GM12865 (cell line): ENCODE measurements around the gene RRM2.

ENCODE experiments used
- DNase-seq: peaks from one replicate; pipeline ENCODE4 v3.0.0; 2010; ENCODE audit warnings: low read depth
- H3K4me3 ChIP-seq: 2 replicates; pipeline ENCODE4 v1.5.1; 2011; ENCODE audit warnings: mild to moderate bottlenecking, low read depth, low read length, control low read depth
- CTCF ChIP-seq: IDR thresholded peaks from 2 replicates; pipeline ENCODE4 v1.5.1; 2011; ENCODE audit warnings: low read length, control low read depth, low read depth, inconsistent platforms; ENCODE audit not compliant: insufficient read depth; ENCODE audit errors: missing control alignments

Gene RRM2

GRCh38 chr2:10078001-10078400 is 44.5 kb upstream of the RRM2 start:
- H3K4me3 ChIP-seq, result no peak overlapping the region
- no peak for DNase-seq
- no peak for TF ChIP-seq CTCF

GRCh38 chr2:10078704-10079265 is 43.8 kb upstream of the RRM2 start:
- no peak for TF ChIP-seq CTCF
- peak overlapping the region; percentile 32 for H3K4me3 ChIP-seq
- no peak for DNase-seq

DNA sequence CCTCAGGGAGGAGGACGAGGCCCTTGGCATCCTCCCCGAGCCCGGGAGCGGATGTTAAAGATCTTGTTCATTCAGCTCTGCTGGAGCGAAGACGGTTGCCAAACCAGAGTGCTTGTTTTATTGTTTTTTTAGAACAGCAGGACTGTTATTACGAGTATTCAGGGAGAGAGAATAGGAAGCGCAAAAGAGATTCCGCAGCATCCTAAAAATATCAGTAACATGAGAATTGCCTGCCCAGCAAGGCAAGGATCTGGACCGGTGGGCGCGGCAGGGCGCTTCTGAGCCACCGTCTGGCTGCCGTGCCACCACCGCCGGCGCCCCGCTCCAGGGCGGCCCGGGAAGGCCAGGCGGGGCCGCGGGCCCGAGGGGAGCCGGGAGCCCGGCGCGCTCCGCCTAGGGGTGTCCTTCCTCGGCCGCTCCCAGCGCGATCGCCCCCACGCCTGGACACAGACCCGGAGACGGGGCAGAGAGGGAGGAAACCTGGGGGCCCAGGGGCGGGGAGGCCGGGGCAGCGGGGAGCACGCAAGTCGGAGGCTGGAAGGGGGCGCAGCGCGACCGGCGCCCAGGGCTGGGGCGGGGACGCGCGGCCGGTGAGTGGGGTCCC is 43.2 kb upstream of the RRM2 start:
- H3K4me3 ChIP-seq, result peak overlapping the region; percentile 32

DNA sequence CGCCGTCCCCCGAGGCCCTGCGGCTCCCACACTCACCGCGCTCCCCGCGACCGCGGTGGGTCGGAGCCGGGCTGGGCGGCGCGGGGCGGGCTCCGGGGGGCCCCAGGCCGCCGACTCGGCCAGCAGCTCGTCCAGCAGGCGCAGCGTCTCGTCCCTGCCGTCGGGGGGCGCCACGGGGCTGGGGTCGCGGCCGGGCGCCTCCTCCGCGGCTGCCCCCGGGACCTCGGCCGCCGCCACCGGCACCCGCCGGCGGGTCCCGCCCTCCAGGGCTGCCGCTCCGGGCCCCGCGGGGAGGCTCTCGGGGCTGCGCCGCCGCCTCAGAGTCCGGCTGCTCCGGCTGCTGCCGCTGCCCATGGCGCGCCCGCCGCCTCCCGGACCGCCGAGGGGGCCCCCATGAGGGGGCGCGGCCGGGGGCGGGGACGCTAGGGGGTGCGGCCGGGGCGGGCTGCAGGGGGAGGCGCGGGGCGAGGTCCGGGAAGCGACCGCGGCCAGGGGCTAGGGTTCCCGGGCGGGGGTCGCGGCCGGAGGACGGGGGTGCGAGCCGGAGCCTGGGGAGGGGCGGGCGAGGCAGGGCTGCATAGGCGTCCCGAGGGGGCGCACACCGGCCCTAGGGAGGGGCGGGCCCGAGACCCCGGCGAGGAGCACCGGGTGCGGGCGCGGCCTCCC is 42.5 kb upstream of the RRM2 start, which contains the start of gene CYS1:
Gene CYS1 (minus strand): TSS at position 542 of the 666 bp plus-strand sequence. CDS start 188 bp downstream, at position 354.
- peak; percentile 33 for DNase-seq
- peak within 1 kb of the TSS; percentile 48 for H3K4me3 ChIP-seq
- TF ChIP-seq CTCF, result peak; percentile 22

More for the DNA sequence above, 43.2 kb upstream of the RRM2 start:
- TF ChIP-seq CTCF, result no peak
- no peak for DNase-seq

GRCh38 chr2:10080536-10081304 is 41.8 kb upstream of the RRM2 start:
- TF ChIP-seq CTCF, result no peak
- DNase-seq, result peak; percentile 67
- peak overlapping the region; percentile 48 for H3K4me3 ChIP-seq

GRCh38 chr2:10083046-10083445 is 39.5 kb upstream of the RRM2 start:
- no peak for DNase-seq
- H3K4me3 ChIP-seq, result no peak overlapping the region
- no peak for TF ChIP-seq CTCF
